Smooth muscle cell of the pulmonary artery (primary cell): ENCODE measurements around the gene AP3D1. TPM values are rescaled to one million over a fixed set of nuclear protein-coding genes. Genes with fewer than 3 reads are reported as not detected.

ENCODE experiments used
- total RNA-seq: library from RNA; depleted of rRNA; stranded (reverse); fragments of >200 nt; gene quantifications from 2 replicates; pipeline ENCODE4 v1.2.3, GENCODE V29; 2014

AP3D1 gene
- total RNA-seq: 162 and 205 TPM in 2 replicates

DNA sequence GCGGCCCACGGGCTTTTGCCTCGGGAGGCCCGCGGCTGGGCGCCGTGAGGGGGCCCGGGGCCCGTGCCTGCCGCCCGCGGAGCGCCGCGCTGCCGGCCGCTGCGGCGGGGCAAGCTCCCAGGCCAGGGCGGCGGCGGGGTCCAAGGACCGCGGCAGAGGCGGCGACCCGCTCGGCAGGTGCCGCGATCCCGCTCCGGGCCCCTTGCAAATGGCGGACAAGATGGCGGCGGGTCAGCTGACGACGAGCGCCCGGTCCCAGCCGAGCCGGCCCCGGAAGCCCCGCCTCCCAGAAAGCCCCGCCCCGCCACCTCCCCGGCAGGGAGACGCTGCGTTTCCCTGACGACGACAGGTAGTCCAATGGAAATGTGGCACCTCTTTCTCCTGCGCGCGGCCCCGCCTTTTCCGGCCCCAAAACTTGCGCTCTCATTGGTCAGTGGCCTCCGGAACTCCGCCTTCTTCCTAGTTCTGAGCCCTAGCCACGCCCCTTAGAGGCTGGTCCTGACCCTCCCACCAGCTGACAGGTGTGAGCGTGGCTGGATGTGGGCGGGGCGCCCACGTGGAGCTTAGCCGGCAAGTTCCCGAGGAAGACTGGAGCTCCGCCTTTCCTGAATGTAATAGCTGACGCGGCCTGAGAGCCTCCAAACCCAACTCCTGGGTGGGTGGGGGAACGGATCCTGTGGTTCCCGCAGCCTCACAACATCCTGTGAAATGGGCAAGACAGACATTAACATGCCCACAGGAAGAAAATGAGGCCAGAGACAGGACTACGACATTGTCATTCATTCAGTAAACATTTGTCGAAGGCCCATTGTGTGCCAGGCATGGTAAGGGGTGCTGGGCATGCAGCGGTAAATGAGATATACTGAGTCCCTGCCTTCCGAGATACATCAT is at the start of gene AP3D1:
TSS of gene AP3D1 (minus strand) at position 228 of the 891 bp plus-strand sequence. CDS start 232 bp downstream, outside the sequence.

DNA sequence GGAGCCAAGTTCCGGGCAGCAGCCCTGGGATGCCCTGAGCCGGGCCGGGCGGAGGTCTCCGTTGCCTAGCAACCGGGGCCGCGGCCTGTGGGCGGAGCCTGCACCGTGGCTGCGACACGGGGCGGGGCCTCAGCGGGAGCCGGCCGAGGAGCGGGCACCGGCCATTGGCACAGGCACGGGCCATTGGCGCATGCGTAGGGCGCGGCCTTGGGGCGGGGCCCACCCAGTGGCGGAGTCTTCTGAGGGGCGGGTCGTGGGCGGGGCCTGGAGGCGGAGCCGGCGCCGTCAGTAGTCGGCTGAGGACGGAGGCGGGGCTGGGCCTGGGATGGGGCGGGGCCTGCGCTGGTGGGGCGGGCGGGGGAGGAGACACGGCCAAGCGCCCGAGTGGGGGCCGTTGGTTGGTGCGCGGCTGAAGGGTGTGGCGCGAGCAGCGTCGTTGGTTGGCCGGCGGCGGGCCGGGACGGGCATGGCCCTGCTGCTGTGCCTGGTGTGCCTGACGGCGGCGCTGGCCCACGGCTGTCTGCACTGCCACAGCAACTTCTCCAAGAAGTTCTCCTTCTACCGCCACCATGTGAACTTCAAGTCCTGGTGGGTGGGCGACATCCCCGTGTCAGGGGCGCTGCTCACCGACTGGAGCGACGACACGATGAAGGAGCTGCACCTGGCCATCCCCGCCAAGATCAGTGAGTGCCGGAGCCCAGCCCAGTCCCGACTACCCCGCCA is 54.7 kb downstream of the AP3D1 start, which contains the start of gene IZUMO4:
TSS of gene IZUMO4 (plus strand) at position 436 of the 723 bp plus-strand sequence. CDS start at position 467, 31 bp downstream.

DNA sequence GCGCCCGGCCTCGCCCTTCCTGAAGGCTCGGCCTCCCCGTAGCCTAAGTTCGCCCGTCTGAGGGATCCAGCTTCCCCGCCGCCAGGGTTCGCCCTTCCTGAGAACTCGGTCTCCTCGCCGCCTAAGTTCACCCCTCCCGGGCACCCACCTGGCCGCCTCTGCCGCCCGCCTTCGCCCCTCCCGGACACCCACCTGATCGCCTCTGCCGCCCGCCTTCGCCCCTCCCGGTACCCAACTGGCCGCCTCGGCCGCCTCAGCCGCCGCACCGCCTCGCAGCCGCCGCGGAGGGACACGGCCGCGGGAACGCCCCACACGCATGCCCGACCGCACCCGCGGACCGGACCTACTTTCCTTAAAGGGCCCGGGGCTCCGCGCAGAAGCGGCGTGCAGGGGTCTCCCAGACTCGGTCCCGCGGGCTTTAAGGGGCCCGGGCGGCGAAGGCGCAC is 55.3 kb downstream of the AP3D1 start, which contains the start of gene MOB3A:
TSS of gene MOB3A (minus strand) at position 293 of the 446 bp plus-strand sequence. CDS start 17,766 bp downstream, outside the sequence.

DNA sequence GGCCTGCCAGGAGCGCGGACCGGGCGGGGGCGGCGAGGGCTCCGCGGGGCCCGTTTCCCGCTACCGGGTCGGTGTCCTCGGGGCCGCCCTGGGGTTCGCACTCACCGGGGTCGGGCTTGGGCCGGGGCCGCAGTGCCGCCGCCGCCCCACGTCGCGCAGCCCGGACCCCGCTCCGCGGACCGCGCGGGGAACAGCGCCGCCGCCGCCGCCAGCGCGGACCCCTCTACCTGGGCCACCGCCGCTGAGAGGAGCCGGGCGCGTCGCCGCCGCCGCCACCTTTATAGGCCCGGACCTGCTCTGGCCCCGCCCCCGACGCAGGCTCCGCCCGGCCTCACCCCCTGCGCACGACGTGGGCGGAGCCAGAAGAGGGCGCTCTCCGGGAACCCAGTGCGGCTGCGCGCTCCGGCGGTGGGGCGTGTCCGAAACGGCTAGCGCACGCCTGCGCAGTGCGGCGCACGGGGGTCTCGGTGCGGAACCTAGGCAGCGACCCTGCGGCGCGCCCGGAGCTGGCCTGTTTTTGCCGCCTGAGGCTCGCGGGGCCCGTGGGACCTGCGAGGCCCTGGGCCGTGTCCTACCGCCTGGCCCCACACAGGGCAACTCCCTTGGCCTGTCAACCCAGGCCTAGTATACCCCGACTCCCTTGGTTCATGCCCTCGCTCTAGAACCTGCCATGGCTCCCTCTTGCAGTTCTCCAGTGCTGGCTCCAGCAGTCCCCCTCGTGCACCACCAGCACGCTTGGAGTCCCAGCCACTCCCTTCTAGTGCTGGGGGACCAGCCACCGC is 100.2 kb downstream of the AP3D1 start, which contains the start of gene MKNK2:
TSS of gene MKNK2 (minus strand) at position 254 of the 782 bp plus-strand sequence. CDS start 393 bp downstream, outside the sequence.

Other genes starting within 250 kb of the AP3D1 start
- gene ADAT3, start 246.2 kb downstream of the AP3D1 start, total RNA-seq: 2.5 and 4.1 TPM in 2 replicates
- gene SCAMP4, start 246.2 kb downstream of the AP3D1 start, total RNA-seq: 64.1 and 66.8 TPM in 2 replicates
- gene CSNK1G2, start 210.4 kb downstream of the AP3D1 start, total RNA-seq: 78.5 and 103 TPM in 2 replicates
- gene BTBD2, start 135.9 kb downstream of the AP3D1 start, total RNA-seq: 116 and 142 TPM in 2 replicates
- gene MKNK2, start 100.3 kb downstream of the AP3D1 start, total RNA-seq: 136 and 225 TPM in 2 replicates
- gene MOB3A, start 55.2 kb downstream of the AP3D1 start, total RNA-seq: 32.0 and 42.9 TPM in 2 replicates
- gene IZUMO4, start 54.7 kb downstream of the AP3D1 start, total RNA-seq: 0.72 and 1.1 TPM in 2 replicates
- 7.8 and 8.6 TPM in 2 replicates for gene DOT1L, start 12.4 kb upstream of the AP3D1 start, total RNA-seq
- 31.3 and 34.6 TPM in 2 replicates for gene PLEKHJ1, start 84.8 kb upstream of the AP3D1 start, total RNA-seq
- 43.5 and 57.9 TPM in 2 replicates for gene SF3A2, start 85.3 kb upstream of the AP3D1 start, total RNA-seq
- gene AMH, start 97.8 kb upstream of the AP3D1 start, total RNA-seq: 0.52 and 1.3 TPM in 2 replicates
- 0.36 TPM in 1 of 2 replicates, not detected in the other for gene JSRP1, start 104.9 kb upstream of the AP3D1 start, total RNA-seq
- gene PEAK3, start 130.6 kb upstream of the AP3D1 start, total RNA-seq: not detected in 2 replicates
- not detected in 2 replicates for gene LINGO3, start 156.6 kb upstream of the AP3D1 start, total RNA-seq
- gene LSM7, start 177.0 kb upstream of the AP3D1 start, total RNA-seq: 35.3 and 46.2 TPM in 2 replicates
- gene SPPL2B, start 177.1 kb upstream of the AP3D1 start, total RNA-seq: 45.7 and 64.5 TPM in 2 replicates
- 0.17 TPM in 1 of 2 replicates, not detected in the other for gene TMPRSS9, start 208.7 kb upstream of the AP3D1 start, total RNA-seq